H9 (cell line): ENCODE data around the gene HCST. TPM values are rescaled to one million over a fixed set of nuclear protein-coding genes. Genes with fewer than 3 reads are reported as not detected.

Experiments
- DNase-seq: peaks from one replicate; pipeline ENCODE4 v3.0.0-alpha.2; 2017
- H2AFZ ChIP-seq: one replicate; pipeline ENCODE4 v1.6.1; 2013; ENCODE audit warnings: mild to moderate bottlenecking, low read length, control low read depth, moderate library complexity
- H2AK5ac ChIP-seq: 2 replicates; pipeline ENCODE4 v1.6.1; 2013; ENCODE audit warnings: low read length, control low read depth, mixed read lengths; ENCODE audit not compliant: insufficient read length
- H2BK120ac ChIP-seq: one replicate; pipeline ENCODE4 v1.6.1; 2013; ENCODE audit warnings: low read depth, mild to moderate bottlenecking, low read length, control low read depth, inconsistent platforms; ENCODE audit not compliant: poor library complexity, severe bottlenecking
- H2BK12ac ChIP-seq: 2 replicates; pipeline ENCODE4 v1.6.1; 2013; ENCODE audit warnings: low read length, control low read depth, mixed read lengths, low read depth; ENCODE audit not compliant: insufficient read length
- H2BK15ac ChIP-seq: 2 replicates; pipeline ENCODE4 v1.6.1; 2013; ENCODE audit warnings: low read depth, low read length, control low read depth
- H2BK20ac ChIP-seq: one replicate; pipeline ENCODE4 v1.6.1; 2013; ENCODE audit warnings: low read depth, mild to moderate bottlenecking, low read length, control low read depth, inconsistent platforms; ENCODE audit not compliant: poor library complexity, severe bottlenecking
- H2BK5ac ChIP-seq: 2 replicates; pipeline ENCODE4 v1.6.1; 2013; ENCODE audit warnings: low read length, control low read depth, mixed read lengths; ENCODE audit not compliant: insufficient read length
- H3K14ac ChIP-seq: 2 replicates; pipeline ENCODE4 v1.6.1; 2013; ENCODE audit warnings: low read length, control low read depth; ENCODE audit not compliant: insufficient read depth
- H3K18ac ChIP-seq: 2 replicates; pipeline ENCODE4 v1.6.1; 2013; ENCODE audit warnings: low read depth, mild to moderate bottlenecking, mixed read lengths, low read length, control low read depth; ENCODE audit not compliant: insufficient read length
- H3K23ac ChIP-seq: 2 replicates; pipeline ENCODE4 v1.6.1; 2013; ENCODE audit warnings: low read length, control low read depth, mixed read lengths, low read depth; ENCODE audit not compliant: insufficient read length
- H3K23me2 ChIP-seq: 2 replicates; pipeline ENCODE4 v1.6.1; 2013; ENCODE audit warnings: low read depth, mild to moderate bottlenecking, mixed read lengths, low read length, control low read depth; ENCODE audit not compliant: insufficient read length, poor library complexity, severe bottlenecking
- H3K27ac ChIP-seq: 2 replicates; pipeline ENCODE4 v1.5.1; 2013; ENCODE audit warnings: low read length, control low read depth, mixed read lengths, low read depth; ENCODE audit not compliant: insufficient read length
- H3K27me3 ChIP-seq: 2 replicates; pipeline ENCODE4 v1.6.1; 2013; ENCODE audit warnings: low read length, control low read depth, inconsistent platforms; ENCODE audit not compliant: insufficient read depth
- H3K4ac ChIP-seq: 2 replicates; pipeline ENCODE4 v1.6.1; 2013; ENCODE audit warnings: low read depth, mild to moderate bottlenecking, control low read depth, inconsistent platforms, low read length, moderate library complexity
- H3K4me1 ChIP-seq: 2 replicates; pipeline ENCODE4 v1.6.1; 2013; ENCODE audit warnings: low read length, control low read depth, inconsistent platforms; ENCODE audit not compliant: insufficient read depth
- H3K4me2 ChIP-seq: 2 replicates; pipeline ENCODE4 v1.6.1; 2013; ENCODE audit warnings: low read length, control low read depth, mixed read lengths; ENCODE audit not compliant: insufficient read length, insufficient read depth
- H3K56ac ChIP-seq: 2 replicates; pipeline ENCODE4 v1.6.1; 2013; ENCODE audit warnings: low read depth, mild to moderate bottlenecking, mixed read lengths, low read length, control low read depth; ENCODE audit not compliant: insufficient read length
- H3K79me1 ChIP-seq: 2 replicates; pipeline ENCODE4 v1.6.1; 2013; ENCODE audit warnings: low read depth, mild to moderate bottlenecking, moderate library complexity, low read length, control low read depth, inconsistent platforms; ENCODE audit not compliant: insufficient read depth, poor library complexity, severe bottlenecking
- H3K79me2 ChIP-seq: 2 replicates; pipeline ENCODE4 v1.6.1; 2013; ENCODE audit warnings: low read length, control low read depth, inconsistent platforms; ENCODE audit not compliant: insufficient read depth
- H3K9ac ChIP-seq: 2 replicates; pipeline ENCODE4 v1.6.1; 2013; ENCODE audit warnings: low read length, control low read depth, mixed read lengths; ENCODE audit not compliant: insufficient read length; ENCODE audit errors: extremely low read depth
- H3K9me3 ChIP-seq: one replicate; pipeline ENCODE4 v1.6.1; 2013; ENCODE audit warnings: low read depth, low read length, inconsistent platforms; ENCODE audit not compliant: control insufficient read depth
- H3T11ph ChIP-seq: one replicate; pipeline ENCODE4 v1.6.1; 2013; ENCODE audit warnings: mild to moderate bottlenecking, low read length, control low read depth, inconsistent platforms
- H4K20me1 ChIP-seq: one replicate; pipeline ENCODE4 v1.6.1; 2013; ENCODE audit not compliant: control insufficient read depth, insufficient read length, insufficient read depth
- H4K5ac ChIP-seq: 2 replicates; pipeline ENCODE4 v1.6.1; 2013; ENCODE audit warnings: low read depth, mild to moderate bottlenecking, mixed read lengths, low read length, control low read depth; ENCODE audit not compliant: insufficient read length
- H4K8ac ChIP-seq: replicated peaks from 2 replicates; pipeline ENCODE4 v1.6.1; 2013; ENCODE audit warnings: low read length, control low read depth, mixed read lengths, low read depth; ENCODE audit not compliant: insufficient read length
- H4K91ac ChIP-seq: 2 replicates; pipeline ENCODE4 v1.6.1; 2013; ENCODE audit warnings: low read depth, mild to moderate bottlenecking, moderate library complexity, mixed read lengths, low read length, control low read depth; ENCODE audit not compliant: insufficient read length
- H3K27ac Mint-ChIP-seq, 3 experiments: 2 replicates in 2 of 3; 3 replicates in 1 of 3; pipeline ENCODE4 v1.8.0; 2020 to 2021; ENCODE audit warnings: mixed read lengths in 3 of 3, mild to moderate bottlenecking in 1 of 3, moderate library complexity in 1 of 3
- H3K27me3 Mint-ChIP-seq: 2 replicates; pipeline ENCODE4 v1.8.0; 2021; ENCODE audit warnings: low read depth, mild to moderate bottlenecking, moderate library complexity, mixed read lengths
- H3K36me3 Mint-ChIP-seq, 3 experiments: 2 replicates in 2 of 3; 3 replicates in 1 of 3; pipeline ENCODE4 v1.8.0; 2020 to 2021; ENCODE audit warnings: low read depth in 3 of 3, mixed read lengths in 3 of 3; ENCODE audit not compliant: insufficient read depth in 1 of 3
- H3K4me1 Mint-ChIP-seq, 2 experiments: 2 replicates each; pipeline ENCODE4 v1.8.0; 2020; ENCODE audit warnings: mixed read lengths in 2 of 2
- H3K4me3 Mint-ChIP-seq, 2 experiments: 2 replicates in 1 of 2; 3 replicates in 1 of 2; pipeline ENCODE4 v1.8.0; 2020 to 2021; ENCODE audit warnings: mild to moderate bottlenecking in 2 of 2, mixed read lengths in 2 of 2, moderate library complexity in 1 of 2
- H3K9me3 Mint-ChIP-seq, 2 experiments: 2 replicates in 1 of 2; 3 replicates in 1 of 2; pipeline ENCODE4 v1.8.0; 2020; ENCODE audit warnings: mild to moderate bottlenecking in 2 of 2, mixed read lengths in 2 of 2, moderate library complexity in 1 of 2
- CTCF ChIP-seq: fragments of 200-600 bp; sonication (generic); conservative IDR thresholded peaks from 3 replicates; pipeline ENCODE4 v1.8.0; 2021; ENCODE audit warnings: antibody characterized with exemption, mild to moderate bottlenecking
- WGBS: extraction: QIAGEN DNeasy Blood & Tissue Kit; methylation state at CpG from one replicate; pipeline ENCODE4 v1.1.7; 2013; ENCODE audit warnings: missing lambda C conversion rate, low lambda C conversion rate, mixed read lengths; ENCODE audit not compliant: insufficient read length; ENCODE audit errors: extremely low coverage; 5-methylcytosine and 5-hydroxymethylcytosine counted together
- total RNA-seq: library from RNA; stranded (reverse); gene quantifications from 2 replicates; pipeline ENCODE4 v1.2.1, GENCODE V29; 2021

Gene HCST
- total RNA-seq, 1 experiment from 2014 or later = 0.68 TPM

- no peak overlapping the region for H3K18ac ChIP-seq
- H2BK120ac ChIP-seq = no peak overlapping the region
- no peak overlapping the region for H3K4ac ChIP-seq
- no peak overlapping the region for H2BK12ac ChIP-seq
- no peak overlapping the region for H3T11ph ChIP-seq
- no peak for DNase-seq
- no peaks in the 10 kb centered on the region for H3K27me3 Mint-ChIP-seq
- no peak overlapping the region for H2BK20ac ChIP-seq
- no peaks in the 10 kb centered on the region for H3K9me3 Mint-ChIP-seq
- H3K79me2 ChIP-seq = no peaks in the 10 kb centered on the region
- no peaks in the 10 kb centered on the region for H3K9me3 ChIP-seq
- H3K79me1 ChIP-seq = no peaks in the 10 kb centered on the region
- no peaks in the 10 kb centered on the region for H3K4me1 Mint-ChIP-seq
- H2BK15ac ChIP-seq = no peak overlapping the region
- no peaks in the 10 kb centered on the region for H3K4me1 ChIP-seq
- WGBS = no CpG with 5 or more reads among the region's 9 CpGs
- H3K27ac ChIP-seq = no peak overlapping the region
- H4K91ac ChIP-seq = no peak overlapping the region
- no peak overlapping the region for H2BK5ac ChIP-seq
- TF ChIP-seq CTCF = no peak
- no peak overlapping the region for H4K5ac ChIP-seq
- no peak overlapping the region for H4K8ac ChIP-seq
- H2AK5ac ChIP-seq = no peak overlapping the region
- no peaks in the 10 kb centered on the region for H3K23me2 ChIP-seq
- no peaks in the 10 kb centered on the region for H3K27me3 ChIP-seq
- no peak overlapping the region for H3K23ac ChIP-seq
- H3K4me3 Mint-ChIP-seq = no peak overlapping the region
- no peak overlapping the region for H3K56ac ChIP-seq
- no peak overlapping the region for H2AFZ ChIP-seq
- no peak overlapping the region for H3K9ac ChIP-seq
- H3K4me2 ChIP-seq = no peak overlapping the region
- H3K14ac ChIP-seq = no peak overlapping the region
- peaks cover 34 to 65% (median 58%) of the 10 kb centered on the region in 3 experiments for H3K36me3 Mint-ChIP-seq
- peak overlapping the region in 1 of 3 experiments; percentile 38; a peak in 1 of 7 replicates for H3K27ac Mint-ChIP-seq
- H4K20me1 ChIP-seq = no peaks in the 10 kb centered on the region
These were observed 13.9 kb upstream of the HCST start for GRCh38 chr19:35888398-35888797.
